Colonic mucosa (tissue), 4 donors: ENCODE data around the gene SPX. TPM values are rescaled to one million over a fixed set of nuclear protein-coding genes. Genes with fewer than 3 reads are reported as not detected.

Experiments
- DNase-seq: peaks from one replicate; pipeline ENCODE4 v3.0.0-alpha.2; 2020
- H3K27ac ChIP-seq: fragments of 200-600 bp; one replicate; pipeline ENCODE4 v1.8.0; 2021
- H3K27me3 ChIP-seq: fragments of 200-600 bp; one replicate; pipeline ENCODE4 v1.8.0; 2021
- H3K36me3 ChIP-seq: fragments of 200-600 bp; one replicate; pipeline ENCODE4 v1.8.0; 2021
- H3K4me1 ChIP-seq: fragments of 200-600 bp; one replicate; pipeline ENCODE4 v1.8.0; 2021; ENCODE audit warnings: mild to moderate bottlenecking
- H3K4me3 ChIP-seq: fragments of 200-600 bp; one replicate; pipeline ENCODE4 v1.8.0; 2021
- H3K9ac ChIP-seq, 2 donors: one replicate each; pipeline ENCODE4 v1.7.0; 2013; ENCODE audit warnings: control low read depth in 2 of 2, low read depth in 2 of 2, low read length in 2 of 2
- H3K9me3 ChIP-seq: fragments of 200-600 bp; one replicate; pipeline ENCODE4 v1.8.0; 2021
- CTCF ChIP-seq: fragments of 200-600 bp; IDR thresholded peaks from one replicate; pipeline ENCODE4 v1.8.0; 2022; ENCODE audit warnings: antibody characterized with exemption, mild to moderate bottlenecking
- intact Hi-C: fragments of 100-400 bp; cut with DNase I; formaldehyde crosslinking; loops from one replicate; pipeline ENCODE4 v1.14.1; 2022
- total RNA-seq, 2 donors: library from RNA; stranded (reverse); fragmentation: NEBNext Ultra II Directional in 1 of 2; extraction: Animal tissue kit (Norgen Biotek cat#: 25700) in 1 of 2; gene quantifications; one replicate each; pipeline ENCODE4 v1.2.1, GENCODE V29; 2021
- donor health status: healthy.
- donor health status: DM: no; HTN: no; CAD: no.
- donor health status: DM: no; HTN: no; CAD: no.

SPX gene
- total RNA-seq, 2 donors from 2014 or later: not detected

- no peak for DNase-seq
- no peaks in the 10 kb centered on the region for H3K4me1 ChIP-seq
- no peaks in the 10 kb centered on the region for H3K36me3 ChIP-seq
- TF ChIP-seq CTCF: no peak
- intact Hi-C loops: no loop called here
- no peak overlapping the region for H3K9ac ChIP-seq
- no peak overlapping the region for H3K27ac ChIP-seq
- H3K9me3 ChIP-seq: no peaks in the 10 kb centered on the region
- H3K27me3 ChIP-seq: no peaks in the 10 kb centered on the region
- no peak overlapping the region for H3K4me3 ChIP-seq
These were observed 40.3 kb downstream of the SPX start for GRCh38 chr12:21566223-21566906.

GRCh38 chr12:21566907-21567394 is 40.9 kb downstream of the SPX start:
- Histone ChIP-seq H3K4me1 (no peaks in the 10 kb centered on the region), H3K27ac (no peak overlapping the region), H3K4me3 (no peak overlapping the region), H3K36me3 (no peaks in the 10 kb centered on the region), H3K9me3 (no peaks in the 10 kb centered on the region), H3K27me3 (no peaks in the 10 kb centered on the region), H3K9ac (no peak overlapping the region)
- no peak for DNase-seq
- no peak for TF ChIP-seq CTCF
- intact Hi-C loops: no loop called here

- intact Hi-C loops: no loop called here
- H3K9ac ChIP-seq: no peak overlapping the region
- no peaks in the 10 kb centered on the region for H3K27me3 ChIP-seq
- no peaks in the 10 kb centered on the region for H3K36me3 ChIP-seq
- no peak overlapping the region for H3K4me3 ChIP-seq
- no peak overlapping the region for H3K27ac ChIP-seq
- H3K9me3 ChIP-seq: no peaks in the 10 kb centered on the region
- TF ChIP-seq CTCF: no peak
- DNase-seq: no peak
- H3K4me1 ChIP-seq: no peaks in the 10 kb centered on the region
These were observed 42.0 kb downstream of the SPX start for GRCh38 chr12:21568115-21568514.

DNA sequence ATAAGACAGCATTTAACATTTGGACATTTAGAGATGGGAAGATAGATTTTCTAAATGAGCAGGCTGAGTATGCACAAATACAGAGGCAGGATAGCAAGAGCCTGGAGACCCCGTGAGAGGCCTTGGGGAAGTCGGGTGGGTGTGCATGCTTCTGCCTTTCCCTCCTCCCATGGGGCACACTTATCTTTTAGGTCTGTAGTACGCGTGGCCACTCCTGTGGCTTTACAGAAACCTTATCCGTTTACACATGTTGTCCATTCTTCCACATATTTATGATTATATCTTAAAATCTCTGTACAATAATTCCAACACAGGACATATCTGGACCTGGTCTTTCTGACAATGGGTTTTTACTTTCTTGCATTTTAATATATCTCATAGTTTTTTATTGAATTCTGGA is 45.0 kb downstream of the SPX start:
- H3K36me3 ChIP-seq: no peaks in the 10 kb centered on the region
- TF ChIP-seq CTCF: no peak
- no peaks in the 10 kb centered on the region for H3K9me3 ChIP-seq
- intact Hi-C loops: no loop called here
- no peak overlapping the region for H3K4me3 ChIP-seq
- no peaks in the 10 kb centered on the region for H3K4me1 ChIP-seq
- no peak overlapping the region for H3K27ac ChIP-seq
- no peaks in the 10 kb centered on the region for H3K27me3 ChIP-seq
- H3K9ac ChIP-seq: no peak overlapping the region
- no peak for DNase-seq

DNA sequence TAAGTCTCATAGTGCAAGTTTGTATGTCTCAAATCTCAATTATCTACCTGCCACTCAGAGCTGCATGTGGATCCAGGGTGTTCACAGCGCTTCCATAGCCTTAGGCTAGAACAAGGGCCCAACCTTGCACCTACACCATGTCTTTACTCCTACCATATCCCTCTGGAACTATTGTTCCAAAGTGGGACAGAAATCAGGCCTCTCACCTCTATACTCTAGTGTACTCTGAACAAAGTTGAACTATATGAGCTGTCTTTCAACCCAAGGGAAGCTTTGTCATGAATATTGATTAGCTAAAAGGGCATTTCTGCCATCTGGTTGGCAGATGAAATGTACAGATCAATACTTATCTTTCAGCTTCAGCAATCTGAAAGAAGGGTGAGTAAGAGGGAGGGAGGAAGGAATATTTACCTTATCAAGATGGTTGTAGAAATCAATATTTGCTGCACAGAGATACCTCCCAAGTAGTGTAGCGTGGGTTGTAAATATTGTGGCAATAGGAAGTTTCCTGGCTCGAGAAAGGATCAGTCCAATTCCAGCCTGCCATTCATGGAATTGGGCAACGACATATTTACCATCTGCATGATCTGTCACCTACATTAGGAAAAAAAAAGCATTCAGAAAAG is 47.8 kb downstream of the SPX start:
- intact Hi-C loops: no loop called here

More for the DNA sequence above, 47.8 kb downstream of the SPX start:
- TF ChIP-seq CTCF: no peak
- Histone ChIP-seq H3K36me3 (no peaks in the 10 kb centered on the region), H3K4me1 (no peaks in the 10 kb centered on the region), H3K9ac (no peak overlapping the region), H3K27ac (no peak overlapping the region), H3K4me3 (no peak overlapping the region), H3K9me3 (no peaks in the 10 kb centered on the region), H3K27me3 (no peaks in the 10 kb centered on the region)
- no peak for DNase-seq
